SK-N-MC (cell line): Measurements from ENCODE around the gene GABRR2.
"Not testable (repeated sequence)": the region's sequence is repeated elsewhere in the genome, so short reads cannot be mapped to it uniquely, and the experiment has no call there.

ENCODE experiments used
- EZH2 ChIP-seq: fragments of 200-600 bp; sonication (generic); IDR thresholded peaks from one replicate; pipeline ENCODE4 v1.6.1; 2017; ENCODE audit warnings: antibody characterized with exemption
- FOXP2 ChIP-seq: optimal IDR thresholded peaks from 2 replicates; pipeline ENCODE3; 2011; ENCODE audit warnings: mild to moderate bottlenecking, moderate library complexity; ENCODE audit not compliant: insufficient read depth; ENCODE audit errors: extremely low read length, control extremely low read depth
- POLR2AphosphoS5 ChIP-seq: IDR thresholded peaks from 2 replicates; pipeline ENCODE4 v1.6.1; 2012; ENCODE audit warnings: mild to moderate bottlenecking, low read depth, low read length, borderline replicate concordance

DNA sequence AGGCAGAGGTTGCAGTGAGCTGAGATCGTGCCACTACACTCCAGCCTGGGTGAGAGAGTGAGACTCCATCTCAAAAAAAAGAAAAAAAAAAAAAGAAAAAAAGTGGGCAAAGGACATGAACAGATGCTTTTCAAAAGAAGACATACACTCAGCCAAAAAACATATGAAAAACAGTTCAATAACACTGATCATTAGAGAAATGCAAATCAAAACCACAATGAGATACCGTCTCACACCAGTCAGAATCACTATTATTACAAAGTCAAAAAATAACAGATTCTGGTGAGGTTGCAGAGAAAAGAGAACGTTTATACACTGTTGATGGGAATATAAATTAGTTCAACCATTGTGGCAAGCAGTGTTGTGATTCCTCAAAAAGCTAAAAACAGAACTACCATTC is 10.6 kb downstream of the GABRR2 start:
- not testable (repeated sequence) for TF ChIP-seq POLR2AphosphoS5, EZH2, FOXP2
